IMR-90 (cell line): Measurements from ENCODE around the gene KLHL30.
A peak's percentile ranks its signal among the peaks of the same experiment; 100 is the strongest.

ENCODE experiments used
- CEBPB ChIP-seq: IDR thresholded peaks from 2 replicates; pipeline ENCODE4 v1.6.1; 2012; ENCODE audit warnings: low read depth, low read length, improper control_type of control experiment
- POLR2A ChIP-seq: IDR thresholded peaks from 2 replicates; pipeline ENCODE4 v1.6.1; 2012; ENCODE audit warnings: mild to moderate bottlenecking, low read depth, low read length
- TF ChIP-seq, protein P1 (sequence below): conservative IDR thresholded peaks from 2 replicates; pipeline ENCODE4 v1.5.1; 2012; ENCODE audit warnings: mild to moderate bottlenecking, low read depth, low read length, improper control_type of control experiment
- TF ChIP-seq, protein P2 (sequence below): fragments of 150-350 bp; IDR thresholded peaks from 2 replicates; pipeline ENCODE4 v1.6.1; 2017; ENCODE audit warnings: mild to moderate bottlenecking, antibody characterized with exemption, low read length, low read depth

- TF ChIP-seq, protein P1, sequence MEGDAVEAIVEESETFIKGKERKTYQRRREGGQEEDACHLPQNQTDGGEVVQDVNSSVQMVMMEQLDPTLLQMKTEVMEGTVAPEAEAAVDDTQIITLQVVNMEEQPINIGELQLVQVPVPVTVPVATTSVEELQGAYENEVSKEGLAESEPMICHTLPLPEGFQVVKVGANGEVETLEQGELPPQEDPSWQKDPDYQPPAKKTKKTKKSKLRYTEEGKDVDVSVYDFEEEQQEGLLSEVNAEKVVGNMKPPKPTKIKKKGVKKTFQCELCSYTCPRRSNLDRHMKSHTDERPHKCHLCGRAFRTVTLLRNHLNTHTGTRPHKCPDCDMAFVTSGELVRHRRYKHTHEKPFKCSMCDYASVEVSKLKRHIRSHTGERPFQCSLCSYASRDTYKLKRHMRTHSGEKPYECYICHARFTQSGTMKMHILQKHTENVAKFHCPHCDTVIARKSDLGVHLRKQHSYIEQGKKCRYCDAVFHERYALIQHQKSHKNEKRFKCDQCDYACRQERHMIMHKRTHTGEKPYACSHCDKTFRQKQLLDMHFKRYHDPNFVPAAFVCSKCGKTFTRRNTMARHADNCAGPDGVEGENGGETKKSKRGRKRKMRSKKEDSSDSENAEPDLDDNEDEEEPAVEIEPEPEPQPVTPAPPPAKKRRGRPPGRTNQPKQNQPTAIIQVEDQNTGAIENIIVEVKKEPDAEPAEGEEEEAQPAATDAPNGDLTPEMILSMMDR, result 0 out of 2 replicates have a peak, but pooled peaks have one; percentile 29
- TF ChIP-seq, protein P2, sequence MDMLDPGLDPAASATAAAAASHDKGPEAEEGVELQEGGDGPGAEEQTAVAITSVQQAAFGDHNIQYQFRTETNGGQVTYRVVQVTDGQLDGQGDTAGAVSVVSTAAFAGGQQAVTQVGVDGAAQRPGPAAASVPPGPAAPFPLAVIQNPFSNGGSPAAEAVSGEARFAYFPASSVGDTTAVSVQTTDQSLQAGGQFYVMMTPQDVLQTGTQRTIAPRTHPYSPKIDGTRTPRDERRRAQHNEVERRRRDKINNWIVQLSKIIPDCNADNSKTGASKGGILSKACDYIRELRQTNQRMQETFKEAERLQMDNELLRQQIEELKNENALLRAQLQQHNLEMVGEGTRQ, result no peak
- TF ChIP-seq POLR2A, result no peak
- TF ChIP-seq CEBPB, result no peak
Observed at GRCh38 chr2:238139196-238140039, 950 bp downstream of the KLHL30 start.
